CD4-positive, alpha-beta T cell treated with Interferon alpha-2 for 1 hour (primary cell): ENCODE data around the gene RTN1.

Experiments
- DNase-seq, 2 donors: peaks; one replicate each; pipeline ENCODE4 v3.0.0-alpha.2; 2020 to 2022

The RTN1 gene, protein sequence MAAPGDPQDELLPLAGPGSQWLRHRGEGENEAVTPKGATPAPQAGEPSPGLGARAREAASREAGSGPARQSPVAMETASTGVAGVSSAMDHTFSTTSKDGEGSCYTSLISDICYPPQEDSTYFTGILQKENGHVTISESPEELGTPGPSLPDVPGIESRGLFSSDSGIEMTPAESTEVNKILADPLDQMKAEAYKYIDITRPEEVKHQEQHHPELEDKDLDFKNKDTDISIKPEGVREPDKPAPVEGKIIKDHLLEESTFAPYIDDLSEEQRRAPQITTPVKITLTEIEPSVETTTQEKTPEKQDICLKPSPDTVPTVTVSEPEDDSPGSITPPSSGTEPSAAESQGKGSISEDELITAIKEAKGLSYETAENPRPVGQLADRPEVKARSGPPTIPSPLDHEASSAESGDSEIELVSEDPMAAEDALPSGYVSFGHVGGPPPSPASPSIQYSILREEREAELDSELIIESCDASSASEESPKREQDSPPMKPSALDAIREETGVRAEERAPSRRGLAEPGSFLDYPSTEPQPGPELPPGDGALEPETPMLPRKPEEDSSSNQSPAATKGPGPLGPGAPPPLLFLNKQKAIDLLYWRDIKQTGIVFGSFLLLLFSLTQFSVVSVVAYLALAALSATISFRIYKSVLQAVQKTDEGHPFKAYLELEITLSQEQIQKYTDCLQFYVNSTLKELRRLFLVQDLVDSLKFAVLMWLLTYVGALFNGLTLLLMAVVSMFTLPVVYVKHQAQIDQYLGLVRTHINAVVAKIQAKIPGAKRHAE

DNA sequence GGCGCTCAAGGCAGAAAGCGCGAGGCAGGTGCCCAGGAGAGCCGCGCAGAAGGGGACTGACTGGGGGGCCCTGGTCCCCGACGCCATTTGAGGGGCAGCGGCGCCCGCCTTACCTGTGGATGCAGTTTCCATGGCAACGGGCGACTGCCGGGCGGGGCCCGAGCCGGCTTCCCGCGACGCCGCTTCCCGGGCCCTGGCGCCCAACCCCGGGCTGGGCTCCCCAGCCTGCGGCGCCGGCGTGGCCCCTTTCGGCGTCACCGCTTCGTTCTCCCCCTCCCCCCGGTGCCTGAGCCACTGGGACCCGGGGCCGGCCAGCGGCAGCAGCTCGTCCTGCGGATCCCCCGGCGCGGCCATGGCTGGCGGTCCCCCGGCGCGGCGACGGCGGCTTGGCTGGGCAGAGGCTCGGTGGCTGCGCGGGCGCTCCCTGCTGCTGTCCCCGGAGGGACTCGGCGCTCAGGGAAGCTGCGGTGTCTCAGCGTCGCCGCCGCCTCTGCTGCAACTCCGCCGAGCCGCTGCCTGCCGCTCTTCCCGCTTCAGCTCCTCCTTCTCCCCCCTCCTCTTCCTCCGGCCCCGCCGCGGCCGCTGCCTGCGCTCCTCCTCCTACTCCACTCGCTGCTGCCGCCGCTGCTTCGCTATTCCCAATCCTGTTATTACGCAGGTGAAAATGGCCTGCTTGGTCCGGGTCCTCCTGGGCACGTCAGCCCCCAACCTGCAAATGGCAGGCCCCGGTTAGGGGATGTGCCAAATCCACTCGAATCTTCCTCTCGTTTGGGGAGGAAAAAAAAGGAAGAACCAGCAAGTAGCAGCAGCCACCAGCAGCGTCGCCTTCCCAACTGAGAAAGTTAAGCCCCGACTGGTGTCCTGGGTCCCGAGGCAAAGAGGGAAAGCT is at the start of gene RTN1:
Gene RTN1 (minus strand): TSS at position 500 of the 889 bp plus-strand sequence. CDS start 146 bp downstream, at position 354.
- peak; percentile 5 to 12 for DNase-seq

DNA sequence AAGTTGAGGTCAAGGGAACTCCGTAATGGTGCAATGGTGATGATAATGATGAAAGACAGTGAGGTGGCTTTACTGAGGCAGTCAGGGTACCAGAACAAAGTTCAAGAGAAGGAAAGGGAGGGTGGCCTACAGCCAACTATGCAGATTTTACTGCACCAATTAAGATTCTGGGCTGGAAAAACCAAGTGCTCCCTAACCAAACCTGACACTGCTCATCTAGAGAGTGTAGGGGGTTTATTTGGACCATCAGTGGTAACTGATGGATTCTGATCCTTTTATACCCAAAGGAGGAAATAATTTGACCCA is 49.8 kb upstream of the RTN1 start:
- no peak for DNase-seq

DNA sequence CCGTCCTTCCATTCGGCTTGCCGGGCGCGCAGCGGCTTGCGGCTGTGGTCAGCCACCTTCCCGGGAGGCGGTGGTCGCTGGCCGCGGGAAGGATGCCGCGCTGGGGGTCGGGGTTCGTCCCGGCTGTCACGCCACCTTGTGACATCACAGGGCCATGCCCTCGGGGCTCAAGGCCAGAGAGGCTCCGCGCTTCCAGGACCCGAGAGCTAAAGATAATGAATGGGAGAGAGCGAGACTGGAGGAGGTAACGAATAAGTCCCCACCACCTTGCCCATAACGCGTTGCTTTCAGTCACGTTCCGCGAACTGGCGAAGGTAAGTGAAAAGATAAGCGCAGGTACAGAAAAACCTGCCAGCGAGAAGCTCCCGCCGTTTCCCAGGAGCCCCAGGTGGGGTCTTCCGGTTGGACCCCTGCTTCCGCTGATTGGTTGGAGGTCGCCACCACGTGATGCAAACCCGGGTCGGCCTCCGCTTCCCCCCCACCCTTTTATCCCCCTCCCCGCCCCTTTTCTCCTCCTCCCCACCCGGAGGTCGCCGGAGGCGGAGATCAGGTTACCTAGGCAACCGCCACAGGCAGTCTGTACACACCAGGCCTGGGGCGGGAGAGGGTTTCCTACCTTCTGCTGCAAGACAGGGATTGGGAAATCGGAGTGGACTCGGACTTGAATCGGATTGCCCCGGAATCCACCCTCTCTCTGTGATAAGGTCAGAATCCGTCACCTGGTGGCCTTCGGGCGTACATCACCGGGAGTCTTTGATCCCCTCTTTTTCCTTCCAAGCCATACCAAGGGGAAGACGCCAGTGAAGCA is 49.2 kb upstream of the RTN1 start, which contains the start of gene LRRC9:
Gene LRRC9 (plus strand): TSS at position 575 of the 808 bp plus-strand sequence.
- peak; percentile 52 for DNase-seq

DNA sequence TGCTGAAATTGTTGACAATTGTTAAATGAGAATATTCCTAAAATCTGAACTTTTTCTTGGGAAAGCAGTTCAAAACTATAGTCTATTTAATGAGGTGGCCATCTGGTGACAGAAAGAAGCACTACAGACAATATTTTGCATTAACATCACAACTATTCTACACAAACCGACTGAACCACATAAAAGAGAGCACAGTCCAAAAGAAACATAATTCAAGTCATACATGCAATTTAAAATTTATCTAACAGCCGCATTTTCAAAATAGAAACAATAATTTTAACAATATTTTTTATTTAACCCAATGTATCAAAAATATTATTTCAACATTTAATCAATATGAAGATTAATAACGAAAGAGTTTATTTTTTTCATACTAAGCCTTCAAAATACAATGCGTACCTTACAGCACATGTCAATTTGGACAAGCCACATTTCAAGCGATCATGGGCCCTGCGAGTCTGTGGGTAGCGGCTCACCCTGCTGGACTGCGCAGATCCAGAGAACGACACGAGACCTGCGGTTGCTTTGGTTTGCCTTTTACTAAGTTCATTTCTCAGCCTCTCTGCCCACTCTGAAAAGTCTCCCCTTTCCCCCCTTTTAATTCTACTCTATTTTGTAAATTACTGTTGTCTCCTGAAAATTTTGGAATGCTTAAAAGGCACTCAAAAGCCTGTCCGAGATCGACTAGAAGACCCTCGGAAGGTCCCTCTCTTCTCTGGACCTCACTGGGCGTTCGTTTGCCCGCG is 48.4 kb upstream of the RTN1 start:
- peak in 1 of 2 donors; percentile 7 for DNase-seq

DNA sequence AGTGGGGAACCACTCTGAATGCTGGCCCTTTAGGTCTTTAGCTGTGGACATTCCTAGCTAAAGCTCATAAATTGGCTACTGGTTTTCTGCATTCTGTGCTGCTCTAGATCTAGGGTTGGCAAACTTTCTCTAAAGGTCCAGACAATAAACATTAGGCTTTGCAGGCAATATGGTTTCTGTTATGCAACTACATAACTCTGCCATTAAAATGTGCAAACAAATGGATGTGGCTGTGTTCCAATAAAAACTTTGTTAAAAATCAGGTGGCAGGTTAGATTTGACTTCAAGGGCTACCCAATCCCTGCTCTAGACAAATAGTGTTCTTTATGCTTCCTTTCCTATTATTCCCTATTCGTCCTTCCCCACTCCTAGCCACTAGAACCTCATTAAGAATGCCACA is 42.6 kb upstream of the RTN1 start:
- DNase-seq: no peak

DNA sequence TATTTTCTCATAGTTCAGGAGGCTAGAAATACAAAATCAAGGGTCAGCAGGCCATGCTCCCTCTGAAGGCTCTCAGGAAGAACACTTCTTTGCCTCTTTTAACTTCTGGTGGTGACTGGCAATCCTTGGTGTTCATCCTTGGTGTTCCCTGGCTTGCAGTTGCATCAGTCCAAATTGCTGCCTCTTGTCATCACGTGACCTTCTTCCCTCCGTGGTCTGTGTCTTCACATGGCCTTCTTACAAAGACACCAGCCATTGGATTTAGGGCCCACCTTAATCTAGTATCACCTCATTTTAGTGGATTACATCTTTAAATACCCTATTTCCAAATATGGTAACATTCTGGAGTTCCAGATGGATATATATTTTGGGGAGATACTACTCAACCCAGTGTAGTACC is 41.9 kb upstream of the RTN1 start:
- DNase-seq: no peak

DNA sequence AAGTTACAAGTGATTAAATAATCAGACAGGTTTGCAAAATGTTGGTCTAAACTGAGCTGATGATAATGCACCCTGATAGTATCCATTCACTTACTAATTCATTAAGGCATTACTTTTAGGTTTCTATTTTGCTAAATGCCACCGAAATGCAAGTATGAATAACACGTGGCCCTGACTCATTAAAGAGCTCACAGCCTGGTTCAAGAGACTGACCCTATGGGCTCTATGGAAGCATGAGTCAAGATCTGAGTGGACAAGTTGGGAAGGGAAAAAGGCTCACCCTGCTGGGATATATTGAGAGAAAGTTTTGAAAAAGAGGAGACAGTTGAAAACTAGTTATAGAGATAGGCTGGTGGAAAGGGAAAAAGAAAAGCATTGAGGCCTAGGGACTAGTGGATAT is 34.6 kb upstream of the RTN1 start:
- DNase-seq: no peak

DNA sequence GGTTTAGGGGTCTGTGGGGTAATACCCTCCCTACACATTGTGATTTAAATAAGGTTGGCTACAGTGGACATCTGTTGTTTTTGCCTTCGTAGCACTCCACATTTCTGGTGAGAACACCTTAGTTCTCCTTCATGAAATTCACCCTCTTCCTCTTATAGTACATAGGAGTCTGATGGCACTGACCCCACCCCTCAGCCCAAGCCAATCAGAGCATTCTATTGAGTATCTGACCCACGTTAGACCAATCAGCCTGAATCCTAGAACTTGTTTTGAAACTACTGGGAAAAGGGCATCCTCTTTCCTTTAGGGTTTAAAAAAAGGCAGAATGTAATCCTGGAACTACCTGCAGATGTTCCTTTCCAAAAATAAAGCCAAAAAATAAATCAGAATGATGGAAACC is 33.6 kb upstream of the RTN1 start:
- DNase-seq: no peak

DNA sequence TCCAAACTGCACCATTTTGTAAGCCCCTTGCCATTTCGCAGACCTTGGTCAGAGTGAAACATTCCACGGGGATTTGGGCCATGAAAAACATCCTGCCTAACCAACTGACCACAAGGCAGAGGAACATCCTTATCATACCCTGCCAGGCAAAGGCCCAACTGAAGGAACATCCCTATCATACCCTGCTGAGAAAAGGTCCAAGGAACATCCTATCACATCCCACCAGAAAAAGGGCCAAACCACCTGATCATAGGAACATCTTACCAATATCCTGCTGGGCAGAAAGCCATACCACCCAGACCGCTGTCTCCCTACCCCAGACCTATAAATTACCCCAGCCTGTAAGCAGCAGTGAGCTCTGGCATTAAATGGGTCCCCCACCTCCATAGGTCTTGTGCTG is 30.0 kb upstream of the RTN1 start:
- DNase-seq: no peak

DNA sequence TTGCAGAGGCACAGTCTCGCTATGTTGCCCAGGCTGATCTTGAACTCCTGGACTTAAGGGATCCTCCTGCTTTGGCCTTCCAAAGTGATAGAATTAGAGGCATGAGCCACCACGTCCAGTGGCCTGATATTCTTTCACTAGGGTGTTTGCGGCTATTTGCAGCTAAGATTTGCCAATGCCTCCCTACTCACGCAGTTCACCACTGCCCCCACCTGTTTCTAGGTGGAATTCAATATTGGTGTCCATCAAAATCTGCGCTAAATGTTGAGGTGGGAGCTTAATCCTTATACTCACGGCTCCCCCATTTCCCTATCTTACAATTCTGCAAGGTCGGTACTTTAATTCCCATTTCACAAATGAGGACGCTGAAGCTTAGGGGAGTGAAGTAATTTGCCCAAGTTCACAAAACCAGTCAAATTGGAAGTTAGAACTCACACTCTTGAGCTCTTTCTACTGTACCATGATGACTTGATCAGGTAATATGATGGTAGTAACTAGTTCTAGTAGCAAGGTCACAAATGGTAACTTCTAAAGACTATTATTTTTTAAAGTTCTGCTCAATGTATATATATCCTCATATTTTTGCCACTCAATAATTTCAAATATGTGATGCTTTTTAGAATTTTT is 27.3 kb upstream of the RTN1 start:
- DNase-seq: peak; percentile 1 to 5

DNA sequence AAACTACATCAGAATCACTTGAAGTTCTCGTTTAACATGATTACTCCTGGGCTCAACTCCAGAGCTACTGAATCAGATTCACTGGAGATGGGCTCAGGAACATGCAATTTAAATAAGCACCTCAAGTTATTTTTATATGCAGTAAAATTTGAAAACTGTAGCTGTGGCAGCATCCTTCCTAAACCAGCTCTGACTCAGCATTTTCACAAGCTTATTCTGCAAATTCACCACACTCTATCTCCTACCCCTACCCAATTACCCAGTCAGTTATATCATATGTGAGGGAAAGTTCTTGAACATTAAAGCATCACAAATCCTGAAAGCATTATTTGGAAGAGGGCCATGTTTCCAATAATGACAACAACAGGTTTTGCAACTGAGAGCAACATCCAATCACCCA is 25.1 kb upstream of the RTN1 start:
- DNase-seq: no peak

DNA sequence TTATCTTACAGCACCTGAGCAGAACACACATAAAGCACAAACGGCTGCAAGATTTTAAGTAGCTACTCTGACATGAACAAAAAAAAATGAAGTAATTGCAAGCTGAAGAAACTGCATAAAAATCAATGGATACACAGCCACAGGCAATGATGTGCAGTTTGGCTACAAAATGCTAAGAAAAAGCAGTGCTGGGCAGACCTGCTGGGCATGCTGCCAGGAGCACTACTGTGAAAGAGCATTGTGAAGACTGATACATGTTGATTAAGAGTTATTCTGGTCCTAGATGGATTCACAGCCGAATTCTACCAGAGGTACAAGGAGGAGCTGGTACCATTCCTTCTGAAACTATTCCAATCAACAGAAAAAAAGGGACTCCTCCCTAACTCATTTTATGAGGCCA is 20.1 kb upstream of the RTN1 start:
- no peak for DNase-seq

DNA sequence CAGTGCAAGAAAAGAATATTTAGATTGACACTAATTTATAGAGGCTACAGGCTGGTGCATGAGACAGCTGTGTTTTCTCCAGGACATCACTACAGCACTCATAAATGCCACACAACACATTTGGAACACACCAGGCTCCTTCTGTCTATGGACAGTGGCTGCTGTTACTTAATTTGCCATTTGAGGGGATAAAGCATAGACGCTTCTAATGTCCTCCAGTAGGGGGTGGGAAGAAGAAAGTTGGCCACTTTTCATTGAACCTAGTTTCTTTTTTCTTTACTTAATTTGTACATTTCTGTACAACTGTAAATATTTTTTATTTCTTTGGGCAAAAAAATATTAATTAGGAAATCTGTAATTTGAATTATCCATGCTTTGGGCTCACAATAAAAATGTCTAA is 12.4 kb upstream of the RTN1 start:
- no peak for DNase-seq

DNA sequence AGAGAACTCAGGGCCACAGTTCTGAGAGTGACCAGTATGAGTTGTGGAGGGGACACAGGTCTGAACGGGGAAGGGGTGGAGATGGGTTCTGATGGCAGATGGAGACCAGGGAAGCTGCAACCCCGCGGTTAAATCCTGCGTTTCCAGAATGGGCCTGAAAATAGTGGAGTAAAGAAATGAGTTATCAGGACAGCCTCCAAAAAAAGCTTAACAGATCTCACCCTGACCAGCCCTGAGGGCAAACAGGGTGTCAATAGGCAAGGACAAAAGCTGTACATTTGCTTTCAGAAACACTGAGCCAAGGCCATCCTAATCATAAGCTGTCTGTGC is 555 bp upstream of the RTN1 start:
- no peak for DNase-seq

DNA sequence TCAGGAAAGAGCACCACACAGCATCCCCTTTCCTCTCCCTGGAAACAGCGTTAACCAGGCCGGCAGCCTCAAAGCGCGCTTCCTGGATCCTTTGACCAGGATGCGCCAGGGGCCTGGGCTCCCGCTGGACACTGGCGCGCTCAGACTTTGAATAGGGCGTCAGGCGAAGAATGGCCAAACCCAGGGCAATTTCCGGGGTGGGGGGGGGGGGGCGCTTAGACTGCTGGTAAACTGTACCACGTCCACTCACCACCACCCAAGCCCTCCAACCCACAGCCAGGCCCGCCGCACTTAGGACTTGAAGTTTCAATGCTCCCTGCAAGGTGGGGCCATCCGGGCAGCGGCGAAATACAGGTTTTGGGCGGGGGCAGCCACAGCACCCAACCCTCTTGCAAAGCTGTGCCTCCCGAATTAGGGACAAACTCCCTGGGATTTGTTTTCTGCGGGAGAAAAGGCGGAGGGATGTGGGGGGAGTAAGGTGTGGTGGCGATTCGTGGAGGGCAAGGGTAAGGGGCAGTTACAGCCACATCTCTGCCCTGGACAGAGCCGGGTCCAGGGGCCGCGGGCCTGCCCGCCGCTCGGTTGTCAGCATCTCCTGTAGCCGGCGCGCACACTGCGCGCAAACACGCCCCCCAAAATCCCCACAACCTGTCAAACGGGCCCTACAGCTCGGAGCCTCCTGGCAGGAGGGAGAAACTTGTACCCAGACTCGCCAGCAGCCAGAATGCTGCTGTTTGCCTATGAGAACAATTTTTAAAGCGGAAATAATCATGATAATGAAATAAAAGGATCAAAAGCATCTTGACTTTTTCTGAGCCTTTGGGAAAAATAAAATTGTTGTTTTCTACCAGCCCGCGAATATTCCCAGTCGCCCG is 958 bp downstream of the RTN1 start:
- DNase-seq: no peak

DNA sequence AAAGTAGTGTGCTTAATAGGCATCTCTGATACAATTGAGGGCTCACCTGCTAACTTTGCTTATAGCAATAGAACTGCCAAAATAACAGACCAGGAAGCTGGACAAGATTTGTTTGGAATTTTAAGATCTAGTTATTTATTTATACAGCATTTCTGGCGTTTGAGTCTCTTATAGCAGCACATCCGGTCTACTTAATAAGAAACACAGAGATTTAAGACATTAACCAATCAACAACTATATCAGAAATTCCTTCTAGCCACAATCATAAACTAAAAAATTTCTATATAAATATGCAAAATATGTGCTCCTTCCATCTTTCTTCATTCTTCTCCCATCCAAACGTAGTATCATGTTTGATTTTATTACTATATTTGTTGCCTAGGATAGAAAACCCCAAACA is 2.6 kb downstream of the RTN1 start:
- DNase-seq: no peak

DNA sequence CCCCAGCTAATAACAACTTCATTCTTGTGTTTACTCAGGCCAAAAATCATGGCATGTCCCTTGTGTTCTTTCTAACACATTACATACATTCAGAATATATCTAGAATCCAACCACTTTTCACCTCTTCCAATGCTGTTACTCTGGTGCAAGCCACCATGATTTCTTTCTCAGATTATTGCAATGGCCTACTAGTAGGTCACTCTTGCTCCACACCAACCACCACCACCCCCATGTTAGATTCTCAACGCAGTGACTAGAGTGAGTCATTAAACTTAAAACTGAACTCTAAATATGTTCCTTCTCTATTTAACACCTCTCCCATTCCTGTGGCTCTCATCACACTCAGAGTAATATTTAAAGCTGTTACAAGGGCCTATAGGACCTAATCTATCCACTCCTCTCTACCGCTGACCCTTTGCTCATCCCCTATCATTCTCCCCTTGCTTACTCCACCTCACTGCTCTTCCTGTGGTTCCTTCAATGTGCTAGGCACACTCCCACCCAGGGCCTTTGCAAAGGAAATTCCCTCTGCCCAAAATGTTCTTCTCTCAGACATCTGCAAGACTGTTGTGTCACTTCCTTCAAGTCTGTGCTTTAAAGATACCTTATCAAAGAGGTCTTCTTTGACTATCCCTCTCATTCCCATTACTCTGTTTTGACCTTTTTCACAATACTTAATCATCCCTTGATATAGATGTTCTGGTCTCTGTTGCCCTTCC is 6.6 kb downstream of the RTN1 start:
- no peak for DNase-seq

DNA sequence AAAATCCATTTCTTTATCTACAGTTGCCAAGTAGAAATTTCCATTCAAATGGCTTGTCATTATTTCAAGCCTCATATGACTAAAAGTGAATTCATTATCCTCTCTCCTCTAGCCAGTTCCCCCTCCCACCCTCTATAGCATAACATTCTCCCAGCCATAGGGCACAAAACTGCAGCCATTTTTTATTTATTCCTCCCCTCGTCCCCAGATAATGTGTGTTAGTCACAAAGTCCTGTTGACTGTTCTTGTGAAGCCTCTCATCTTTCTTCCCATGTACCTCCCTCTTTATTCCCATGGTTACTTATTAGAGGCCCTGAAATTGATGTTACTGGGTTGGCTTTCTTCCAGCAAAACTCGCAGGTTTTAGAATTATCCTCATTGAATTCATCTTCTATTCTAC is 13.2 kb downstream of the RTN1 start:
- no peak for DNase-seq

DNA sequence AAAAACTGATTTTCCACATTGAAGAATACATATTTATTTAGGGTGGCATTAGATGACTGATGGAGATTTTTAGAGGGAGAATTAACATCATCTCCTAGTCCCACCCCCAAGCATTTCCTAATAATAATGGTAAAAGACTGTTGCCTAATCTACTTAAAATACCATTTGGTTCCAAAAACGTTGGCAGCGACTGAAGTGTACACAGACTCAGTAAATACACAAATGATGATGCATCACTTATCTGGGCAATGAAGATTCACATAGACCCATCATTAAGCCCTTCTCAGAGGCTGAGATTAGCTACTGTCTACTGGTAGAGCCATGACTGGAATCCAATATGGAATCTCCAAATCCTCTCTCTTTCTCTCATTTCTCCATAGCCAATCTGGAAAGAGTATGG is 18.2 kb downstream of the RTN1 start:
- no peak for DNase-seq

DNA sequence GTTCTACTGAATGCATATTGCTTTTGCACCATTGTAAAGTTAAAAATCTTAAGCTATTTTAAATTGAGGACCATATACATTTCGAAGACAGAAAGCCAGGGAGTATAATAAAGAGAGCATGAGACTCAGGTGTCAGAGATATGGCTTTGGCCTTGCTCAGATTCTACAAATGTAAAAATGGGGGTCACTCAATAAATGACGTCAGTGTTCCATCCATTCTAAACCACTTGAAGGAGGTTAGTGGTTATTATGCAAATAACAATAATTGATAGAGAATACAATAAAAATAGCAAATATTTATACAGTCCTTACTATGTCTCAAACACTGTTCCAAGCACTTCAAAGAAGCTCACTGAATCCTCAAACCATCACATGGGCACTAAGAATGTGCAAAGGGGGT is 20.1 kb downstream of the RTN1 start:
- no peak for DNase-seq
